HT-29 (cell line): ENCODE results near the gene PNPT1. TPM values are rescaled to one million over a fixed set of nuclear protein-coding genes. Genes with fewer than 3 reads are reported as not detected.
A peak's percentile ranks its signal among the peaks of the same experiment; 100 is the strongest.
"Not testable (repeated sequence)": the region's sequence is repeated elsewhere in the genome, so short reads cannot be mapped to it uniquely, and the experiment has no call there.

Experiments
- DNase-seq: peaks from one replicate; pipeline ENCODE4 v3.0.0-alpha.2; 2015; ENCODE audit warnings: low spot score
- total RNA-seq: library from RNA; depleted of rRNA; stranded (reverse); fragments of >200 nt; shearing (Covaris generic); gene quantifications from 2 replicates; pipeline ENCODE4 v1.2.3, GENCODE V29; 2014; rRNA removed

Gene PNPT1
- total RNA-seq, 1 experiment from 2014 or later: 19.9 TPM

- no peak for DNase-seq
These were observed 95.4 kb downstream of the PNPT1 start for GRCh38 chr2:55598056-55598795.

- not testable (repeated sequence) for DNase-seq
These were observed 96.8 kb downstream of the PNPT1 start for GRCh38 chr2:55596795-55597194.

GRCh38 chr2:55595536-55595935, 98.1 kb downstream of the PNPT1 start:
- no peak for DNase-seq

GRCh38 chr2:55592130-55592529, 101.5 kb downstream of the PNPT1 start:
- DNase-seq: no peak

- peak; percentile 9 for DNase-seq
These were observed 102.7 kb downstream of the PNPT1 start for GRCh38 chr2:55590810-55591440.

GRCh38 chr2:55585451-55586080, 108.1 kb downstream of the PNPT1 start:
- no peak for DNase-seq

Other genes starting within 250 kb of the PNPT1 start
- 4.6 and 8.0 TPM in 2 replicates for gene CFAP36, start 174.1 kb downstream of the PNPT1 start, total RNA-seq
- 25.5 and 26.8 TPM in 2 replicates for gene PPP4R3B, start 76.2 kb downstream of the PNPT1 start, total RNA-seq
- not detected in 2 replicates for gene EFEMP1, start 229.9 kb upstream of the PNPT1 start, total RNA-seq